Natural killer cell (primary cell): ENCODE results near the gene RAB33B. TPM values are rescaled to one million over a fixed set of nuclear protein-coding genes. Genes with fewer than 3 reads are reported as not detected.

Experiments
- ATAC-seq, 3 donors: fragments of 150-1000 bp in 2 of 3; fragments of 200-7000 bp in 1 of 3; cut with Tn5 transposase; 1 replicate in 1 of 3; 2 replicates in 2 of 3; pipeline ENCODE4 v1.10.0; 2021; ENCODE audit warnings: mild to moderate bottlenecking in 2 of 3, moderate library complexity in 2 of 3
- DNase-seq, 2 donors: peaks; one replicate each; pipeline versions ENCODE4 v3.0.0 to v3.0.0-alpha.2; 2013 to 2021; ENCODE audit warnings: mixed read lengths in 1 of 2
- H3K27ac ChIP-seq: one replicate; pipeline ENCODE4 v1.5.1; 2013; ENCODE audit warnings: mild to moderate bottlenecking, low read length
- H3K27me3 ChIP-seq: one replicate; pipeline ENCODE4 v1.6.1; 2013; ENCODE audit warnings: low read length; ENCODE audit not compliant: control insufficient read depth, insufficient read depth
- H3K36me3 ChIP-seq: one replicate; pipeline ENCODE4 v1.6.1; 2013; ENCODE audit warnings: low read length; ENCODE audit not compliant: control insufficient read depth, insufficient read depth
- H3K4me1 ChIP-seq: one replicate; pipeline ENCODE4 v1.6.1; 2013; ENCODE audit warnings: low read length; ENCODE audit not compliant: control insufficient read depth, insufficient read depth
- H3K4me3 ChIP-seq: one replicate; pipeline ENCODE4 v1.5.1; 2013; ENCODE audit warnings: low read length
- H3K9me3 ChIP-seq: one replicate; pipeline ENCODE4 v1.6.1; 2013; ENCODE audit warnings: low read length; ENCODE audit not compliant: control insufficient read depth, insufficient read depth
- H3K27ac Mint-ChIP-seq, 2 donors: one replicate each; pipeline ENCODE4 v1.8.0; 2022; ENCODE audit warnings: mild to moderate bottlenecking in 2 of 2, mixed read lengths in 2 of 2, moderate library complexity in 1 of 2
- H3K27me3 Mint-ChIP-seq, 2 donors: one replicate each; pipeline ENCODE4 v1.8.0; 2022; ENCODE audit warnings: low read depth in 2 of 2, mixed read lengths in 2 of 2
- H3K36me3 Mint-ChIP-seq: one replicate; pipeline ENCODE4 v1.8.0; 2022; ENCODE audit warnings: mixed read lengths
- H3K4me1 Mint-ChIP-seq, 2 donors: one replicate each; pipeline ENCODE4 v1.8.0; 2022; ENCODE audit warnings: mixed read lengths in 2 of 2
- H3K4me3 Mint-ChIP-seq: one replicate; pipeline ENCODE4 v1.8.0; 2022; ENCODE audit warnings: mild to moderate bottlenecking, moderate library complexity, mixed read lengths
- H3K9me3 Mint-ChIP-seq, 2 donors: one replicate each; pipeline ENCODE4 v1.8.0; 2022; ENCODE audit warnings: mixed read lengths in 2 of 2
- WGBS: methylation state at CpG from one replicate; pipeline ENCODE4 v1.1.7; 2013; ENCODE audit warnings: missing lambda C conversion rate; ENCODE audit not compliant: insufficient coverage; 5-methylcytosine and 5-hydroxymethylcytosine counted together
- intact Hi-C: fragments of 100-400 bp; cut with micrococcal nuclease; formaldehyde crosslinking; loops from one replicate; pipeline ENCODE4 v1.14.2; 2022
- total RNA-seq, 4 donors: library from RNA; stranded (reverse); fragments of 120-200 nt in 1 of 4; gene quantifications; one replicate each; pipeline versions ENCODE4 v1.2.3 to v1.2.4, GENCODE V29; 2013 to 2022
- TF ChIP-seq, protein P1 (sequence below): fragments of 200-600 bp; IDR thresholded peaks from one replicate; pipeline ENCODE4 v1.8.0; 2022; ENCODE audit warnings: antibody characterized with exemption

RAB33B gene
- total RNA-seq, 3 donors from 2014 or later (not counting 1 experiment from before 2014, with no cell fraction given), result 7.8 to 12.9 (median 10.5) TPM

DNA sequence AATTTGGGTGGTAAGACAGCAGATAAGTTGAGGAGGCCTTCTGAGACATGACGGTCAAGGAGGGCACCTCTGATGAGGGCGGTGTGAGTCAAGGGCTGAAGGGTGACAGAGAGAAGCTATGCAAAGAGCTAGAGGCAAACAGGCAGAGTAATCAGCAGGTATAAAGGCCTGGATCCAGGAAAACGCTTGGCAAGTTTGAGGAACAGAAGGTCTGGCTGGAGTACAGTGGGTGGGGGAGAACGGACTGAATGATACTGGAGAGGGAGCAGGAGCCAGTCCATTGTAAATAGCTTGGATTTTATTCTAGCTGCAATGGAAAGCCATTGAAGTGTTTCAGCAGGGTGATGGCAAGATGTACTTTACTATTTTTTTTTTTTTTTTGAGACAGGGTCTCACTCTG is 39.3 kb downstream of the RAB33B start:
- Histone ChIP-seq H3K27ac (no peak overlapping the region), H3K9me3 (no peaks in the 10 kb centered on the region), H3K4me1 (peaks cover 3% of the 10 kb centered on the region), H3K36me3 (no peaks in the 10 kb centered on the region), H3K27me3 (no peaks in the 10 kb centered on the region), H3K4me3 (no peak overlapping the region)
- Mint-ChIP-seq H3K4me3 (no peak overlapping the region), H3K27ac (no peak overlapping the region), H3K36me3 (no peaks in the 10 kb centered on the region), H3K9me3 (no peaks in the 10 kb centered on the region), H3K4me1 (peaks cover 3 to 5% of the 10 kb centered on the region in 2 donors), H3K27me3 (peaks cover 6% of the 10 kb centered on the region in 2 donors)
- no peak for ATAC-seq
- TF ChIP-seq, protein P1, sequence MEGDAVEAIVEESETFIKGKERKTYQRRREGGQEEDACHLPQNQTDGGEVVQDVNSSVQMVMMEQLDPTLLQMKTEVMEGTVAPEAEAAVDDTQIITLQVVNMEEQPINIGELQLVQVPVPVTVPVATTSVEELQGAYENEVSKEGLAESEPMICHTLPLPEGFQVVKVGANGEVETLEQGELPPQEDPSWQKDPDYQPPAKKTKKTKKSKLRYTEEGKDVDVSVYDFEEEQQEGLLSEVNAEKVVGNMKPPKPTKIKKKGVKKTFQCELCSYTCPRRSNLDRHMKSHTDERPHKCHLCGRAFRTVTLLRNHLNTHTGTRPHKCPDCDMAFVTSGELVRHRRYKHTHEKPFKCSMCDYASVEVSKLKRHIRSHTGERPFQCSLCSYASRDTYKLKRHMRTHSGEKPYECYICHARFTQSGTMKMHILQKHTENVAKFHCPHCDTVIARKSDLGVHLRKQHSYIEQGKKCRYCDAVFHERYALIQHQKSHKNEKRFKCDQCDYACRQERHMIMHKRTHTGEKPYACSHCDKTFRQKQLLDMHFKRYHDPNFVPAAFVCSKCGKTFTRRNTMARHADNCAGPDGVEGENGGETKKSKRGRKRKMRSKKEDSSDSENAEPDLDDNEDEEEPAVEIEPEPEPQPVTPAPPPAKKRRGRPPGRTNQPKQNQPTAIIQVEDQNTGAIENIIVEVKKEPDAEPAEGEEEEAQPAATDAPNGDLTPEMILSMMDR, result no peak
- no peak for DNase-seq
- 93% methylated on average over 4 of the region's 4 CpGs for WGBS
- intact Hi-C loops, result no loop called here

DNA sequence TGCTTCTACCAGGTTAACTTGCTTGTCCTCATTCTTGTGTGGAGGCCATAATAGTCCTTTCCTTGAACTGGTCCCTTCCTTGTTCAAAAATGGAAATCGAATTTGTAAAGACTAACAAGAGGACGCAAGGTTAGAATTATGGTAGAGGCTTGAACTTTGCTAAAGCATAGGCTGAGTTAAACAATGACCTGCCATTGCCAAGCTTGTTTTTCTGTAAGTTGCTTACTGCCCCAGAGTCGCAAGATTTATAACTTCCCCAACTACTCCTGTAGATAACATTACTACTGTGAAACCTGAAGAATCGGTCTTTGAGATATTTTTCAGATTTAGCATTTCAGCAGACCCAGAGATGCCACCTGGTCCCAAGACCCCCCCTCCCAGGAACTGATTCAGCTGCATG is 45.3 kb downstream of the RAB33B start:
- no peak overlapping the region for H3K4me3 Mint-ChIP-seq
- DNase-seq (no peak), ATAC-seq (no peak)
- WGBS, result 50% methylated on average over 4 of the region's 4 CpGs
- Histone ChIP-seq H3K27me3 (no peaks in the 10 kb centered on the region), H3K9me3 (no peaks in the 10 kb centered on the region), H3K27ac (no peak overlapping the region), H3K4me3 (no peak overlapping the region), H3K36me3 (no peaks in the 10 kb centered on the region), H3K4me1 (peaks cover 5% of the 10 kb centered on the region)
- H3K4me1 Mint-ChIP-seq, result peaks cover 9 to 10% of the 10 kb centered on the region in 2 donors
- intact Hi-C loops, result loop anchor here (2.0 kb wide), 1 partner anchor 32 kb away; no protein-coding TSS in a partner anchor
- TF ChIP-seq, protein P1, result no peak
- H3K9me3 Mint-ChIP-seq, result no peaks in the 10 kb centered on the region
- peaks cover 13 to 21% of the 10 kb centered on the region in 2 donors for H3K27me3 Mint-ChIP-seq
- no peak overlapping the region for H3K27ac Mint-ChIP-seq
- H3K36me3 Mint-ChIP-seq, result no peaks in the 10 kb centered on the region

GRCh38 chr4:139501117-139501516 is 47.2 kb downstream of the RAB33B start:
- Mint-ChIP-seq H3K4me3 (no peak overlapping the region), H3K27me3 (peaks cover 13 to 17% of the 10 kb centered on the region in 2 donors), H3K27ac (no peak overlapping the region), H3K9me3 (no peaks in the 10 kb centered on the region), H3K36me3 (no peaks in the 10 kb centered on the region), H3K4me1 (peaks cover 9 to 10% of the 10 kb centered on the region in 2 donors)
- H3K36me3 ChIP-seq, result no peaks in the 10 kb centered on the region
- H3K27ac ChIP-seq, result no peak overlapping the region
- WGBS, result 78% methylated on average over 3 of the region's 3 CpGs
- DNase-seq (no peak), ATAC-seq (no peak)
- no peaks in the 10 kb centered on the region for H3K27me3 ChIP-seq
- H3K4me3 ChIP-seq, result no peak overlapping the region
- intact Hi-C loops, result no loop called here
- no peaks in the 10 kb centered on the region for H3K9me3 ChIP-seq
- H3K4me1 ChIP-seq, result peaks cover 5% of the 10 kb centered on the region
- TF ChIP-seq, protein P1, result no peak

- no peak overlapping the region for H3K27ac Mint-ChIP-seq
- Histone ChIP-seq H3K27ac (no peak overlapping the region), H3K27me3 (no peaks in the 10 kb centered on the region), H3K4me1 (peaks cover 5% of the 10 kb centered on the region), H3K36me3 (no peaks in the 10 kb centered on the region), H3K9me3 (no peaks in the 10 kb centered on the region), H3K4me3 (no peak overlapping the region)
- ATAC-seq (no peak), DNase-seq (no peak)
- H3K9me3 Mint-ChIP-seq, result no peaks in the 10 kb centered on the region
- no peak overlapping the region for H3K4me3 Mint-ChIP-seq
- TF ChIP-seq, protein P1, result no peak
- intact Hi-C loops, result no loop called here
- no peaks in the 10 kb centered on the region for H3K36me3 Mint-ChIP-seq
- peaks cover 9 to 10% of the 10 kb centered on the region in 2 donors for H3K4me1 Mint-ChIP-seq
- 93% methylated on average over 6 of the region's 6 CpGs for WGBS
- H3K27me3 Mint-ChIP-seq, result peaks cover 13 to 14% of the 10 kb centered on the region in 2 donors
Observed at GRCh38 chr4:139501527-139501926, 47.6 kb downstream of the RAB33B start.
